Measurements from ENCODE around the gene FOXC1.

The FOXC1 gene

GRCh38 chr6:1643830-1644445 lies 34.2 kb downstream of the FOXC1 start:
- TF ChIP-seq EZH2phosphoT487 (IDR thresholded peaks at IDR 0.05; ENCODE audit: borderline replicate concordance, low read length) (no peak), CTCF (IDR thresholded peaks at IDR 0.05; ENCODE audit: low read depth, low read length, poor library complexity, severe bottlenecking) (no peak)
- Histone ChIP-seq H3F3A (ENCODE audit: control insufficient read depth, insufficient read depth) (no peaks in the 10 kb centered on the region), H3K79me2 (ENCODE audit: control insufficient read depth, low read length) (no peaks in the 10 kb centered on the region), H3K4me1 (ENCODE audit: control insufficient read depth, low read length) (no peaks in the 10 kb centered on the region), H3K27me3 (ENCODE audit: control insufficient read depth, low read length) (no peaks in the 10 kb centered on the region), H3K36me3 (ENCODE audit: control insufficient read depth, low read length) (no peaks in the 10 kb centered on the region), H4K20me1 (ENCODE audit: control insufficient read depth, insufficient read depth, low read depth, low read length) (no peaks in the 10 kb centered on the region), H3K27ac (ENCODE audit: low read depth, low read length) (no peak overlapping the region), H3K4me3 (ENCODE audit: low read length) (no peak overlapping the region), H3K9me2 (replicated peaks; ENCODE audit: control insufficient read depth, low read length) (no peaks in the 10 kb centered on the region), H3K4me2 (ENCODE audit: low read length) (no peak overlapping the region), H3K9me3 (ENCODE audit: control insufficient read depth, insufficient read depth, low read length) (no peaks in the 10 kb centered on the region)

- Histone ChIP-seq H3K27ac (ENCODE audit: low read depth, low read length) (no peak overlapping the region), H3K9me2 (replicated peaks; ENCODE audit: control insufficient read depth, low read length) (no peaks in the 10 kb centered on the region)
- TF ChIP-seq EZH2phosphoT487 (IDR thresholded peaks at IDR 0.05; ENCODE audit: borderline replicate concordance, low read length) (no peak), CTCF (IDR thresholded peaks at IDR 0.05; ENCODE audit: low read depth, low read length, poor library complexity, severe bottlenecking) (no peak)
Observed at GRCh38 chr6:1644516-1645060, 34.9 kb downstream of the FOXC1 start.

GRCh38 chr6:1645466-1646185 lies 35.9 kb downstream of the FOXC1 start:
- Histone ChIP-seq H3K27ac (ENCODE audit: low read depth, low read length) (no peak overlapping the region), H3K4me1 (ENCODE audit: control insufficient read depth, low read length) (no peaks in the 10 kb centered on the region), H3F3A (ENCODE audit: control insufficient read depth, insufficient read depth) (no peaks in the 10 kb centered on the region), H3K36me3 (ENCODE audit: control insufficient read depth, low read length) (no peaks in the 10 kb centered on the region), H3K4me3 (ENCODE audit: low read length) (no peak overlapping the region), H3K79me2 (ENCODE audit: control insufficient read depth, low read length) (no peaks in the 10 kb centered on the region), H3K9me3 (ENCODE audit: control insufficient read depth, insufficient read depth, low read length) (no peaks in the 10 kb centered on the region), H3K4me2 (ENCODE audit: low read length) (no peak overlapping the region), H4K20me1 (ENCODE audit: control insufficient read depth, insufficient read depth, low read depth, low read length) (0 out of 2 replicates have a peak, but pooled peaks cover 4% of the 10 kb centered on the region), H3K9me2 (replicated peaks; ENCODE audit: control insufficient read depth, low read length) (no peaks in the 10 kb centered on the region), H3K27me3 (ENCODE audit: control insufficient read depth, low read length) (no peaks in the 10 kb centered on the region)
- TF ChIP-seq EZH2phosphoT487 (IDR thresholded peaks at IDR 0.05; ENCODE audit: borderline replicate concordance, low read length) (no peak), CTCF (IDR thresholded peaks at IDR 0.05; ENCODE audit: low read depth, low read length, poor library complexity, severe bottlenecking) (no peak)

More at GRCh38 chr6:1644516-1645060, 34.9 kb downstream of the FOXC1 start:
- Histone ChIP-seq H3K9me3 (ENCODE audit: control insufficient read depth, insufficient read depth, low read length) (no peaks in the 10 kb centered on the region), H3K27me3 (ENCODE audit: control insufficient read depth, low read length) (no peaks in the 10 kb centered on the region), H3K36me3 (ENCODE audit: control insufficient read depth, low read length) (no peaks in the 10 kb centered on the region), H3K4me1 (ENCODE audit: control insufficient read depth, low read length) (no peaks in the 10 kb centered on the region), H4K20me1 (ENCODE audit: control insufficient read depth, insufficient read depth, low read depth, low read length) (0 out of 2 replicates have a peak, but pooled peaks cover 3% of the 10 kb centered on the region), H3K4me2 (ENCODE audit: low read length) (no peak overlapping the region), H3K4me3 (ENCODE audit: low read length) (no peak overlapping the region), H3K79me2 (ENCODE audit: control insufficient read depth, low read length) (no peaks in the 10 kb centered on the region), H3F3A (ENCODE audit: control insufficient read depth, insufficient read depth) (no peaks in the 10 kb centered on the region)
